Measurements from ENCODE around the gene GPR42.

The GPR42 gene

DNA sequence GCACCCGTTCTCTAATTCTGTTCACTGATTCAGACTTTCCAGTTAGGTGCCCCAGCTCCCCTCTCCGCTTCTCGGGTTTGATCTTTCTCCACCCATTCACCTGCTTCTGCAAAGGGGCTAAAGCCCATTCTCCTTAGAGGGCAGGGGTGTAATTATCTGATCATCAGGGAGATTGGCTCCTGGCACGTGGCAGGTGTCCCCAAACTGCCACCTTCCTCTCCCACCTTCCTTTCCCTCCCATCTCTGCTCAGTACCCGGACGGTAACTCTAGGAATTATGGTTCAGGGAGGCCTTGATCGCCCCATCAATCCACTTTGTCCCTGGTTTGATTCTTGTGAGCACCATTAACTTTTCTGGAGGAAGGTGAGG is 23.0 kb upstream of the GPR42 start:
- TF ChIP-seq, protein P1, sequence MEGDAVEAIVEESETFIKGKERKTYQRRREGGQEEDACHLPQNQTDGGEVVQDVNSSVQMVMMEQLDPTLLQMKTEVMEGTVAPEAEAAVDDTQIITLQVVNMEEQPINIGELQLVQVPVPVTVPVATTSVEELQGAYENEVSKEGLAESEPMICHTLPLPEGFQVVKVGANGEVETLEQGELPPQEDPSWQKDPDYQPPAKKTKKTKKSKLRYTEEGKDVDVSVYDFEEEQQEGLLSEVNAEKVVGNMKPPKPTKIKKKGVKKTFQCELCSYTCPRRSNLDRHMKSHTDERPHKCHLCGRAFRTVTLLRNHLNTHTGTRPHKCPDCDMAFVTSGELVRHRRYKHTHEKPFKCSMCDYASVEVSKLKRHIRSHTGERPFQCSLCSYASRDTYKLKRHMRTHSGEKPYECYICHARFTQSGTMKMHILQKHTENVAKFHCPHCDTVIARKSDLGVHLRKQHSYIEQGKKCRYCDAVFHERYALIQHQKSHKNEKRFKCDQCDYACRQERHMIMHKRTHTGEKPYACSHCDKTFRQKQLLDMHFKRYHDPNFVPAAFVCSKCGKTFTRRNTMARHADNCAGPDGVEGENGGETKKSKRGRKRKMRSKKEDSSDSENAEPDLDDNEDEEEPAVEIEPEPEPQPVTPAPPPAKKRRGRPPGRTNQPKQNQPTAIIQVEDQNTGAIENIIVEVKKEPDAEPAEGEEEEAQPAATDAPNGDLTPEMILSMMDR (conservative IDR thresholded peaks at IDR 0.05), result no peak
- no peak overlapping the region for H3K27ac ChIP-seq

DNA sequence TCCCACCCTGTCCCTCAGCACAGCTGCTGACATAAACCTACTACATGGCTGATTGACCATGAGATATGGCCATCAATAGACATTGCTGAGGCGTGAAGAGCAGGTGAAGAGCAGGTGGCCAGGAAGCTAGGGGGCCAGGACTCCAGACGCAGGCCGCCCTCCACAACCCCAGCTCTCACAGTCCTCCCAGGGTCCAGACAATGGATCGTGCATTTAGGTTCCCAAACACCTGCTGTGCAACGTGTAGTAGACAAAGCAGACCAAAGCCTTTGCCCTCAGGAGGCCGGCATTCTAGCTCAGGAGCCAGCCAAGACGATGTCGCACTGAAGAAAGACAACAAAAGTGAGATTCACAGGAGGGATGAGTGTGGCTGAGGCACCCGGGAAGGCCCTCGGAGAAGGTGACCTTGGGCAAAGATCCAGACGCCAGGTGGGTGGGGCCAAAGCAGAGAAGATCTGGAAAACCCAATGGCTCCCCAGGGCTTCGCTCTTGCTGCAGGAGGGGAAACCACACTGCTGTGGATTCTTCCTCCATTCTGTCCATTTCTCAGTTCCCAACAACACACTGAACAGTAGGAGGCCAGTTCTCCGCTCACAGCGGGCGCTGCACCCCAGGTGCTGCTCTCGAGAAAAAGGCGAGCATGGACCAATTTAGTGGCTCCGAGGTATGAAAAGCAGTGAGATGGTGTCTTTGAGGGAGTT is 21.8 kb upstream of the GPR42 start:
- TF ChIP-seq, protein P1 (conservative IDR thresholded peaks at IDR 0.05), result no peak
- no peak overlapping the region for H3K27ac ChIP-seq

DNA sequence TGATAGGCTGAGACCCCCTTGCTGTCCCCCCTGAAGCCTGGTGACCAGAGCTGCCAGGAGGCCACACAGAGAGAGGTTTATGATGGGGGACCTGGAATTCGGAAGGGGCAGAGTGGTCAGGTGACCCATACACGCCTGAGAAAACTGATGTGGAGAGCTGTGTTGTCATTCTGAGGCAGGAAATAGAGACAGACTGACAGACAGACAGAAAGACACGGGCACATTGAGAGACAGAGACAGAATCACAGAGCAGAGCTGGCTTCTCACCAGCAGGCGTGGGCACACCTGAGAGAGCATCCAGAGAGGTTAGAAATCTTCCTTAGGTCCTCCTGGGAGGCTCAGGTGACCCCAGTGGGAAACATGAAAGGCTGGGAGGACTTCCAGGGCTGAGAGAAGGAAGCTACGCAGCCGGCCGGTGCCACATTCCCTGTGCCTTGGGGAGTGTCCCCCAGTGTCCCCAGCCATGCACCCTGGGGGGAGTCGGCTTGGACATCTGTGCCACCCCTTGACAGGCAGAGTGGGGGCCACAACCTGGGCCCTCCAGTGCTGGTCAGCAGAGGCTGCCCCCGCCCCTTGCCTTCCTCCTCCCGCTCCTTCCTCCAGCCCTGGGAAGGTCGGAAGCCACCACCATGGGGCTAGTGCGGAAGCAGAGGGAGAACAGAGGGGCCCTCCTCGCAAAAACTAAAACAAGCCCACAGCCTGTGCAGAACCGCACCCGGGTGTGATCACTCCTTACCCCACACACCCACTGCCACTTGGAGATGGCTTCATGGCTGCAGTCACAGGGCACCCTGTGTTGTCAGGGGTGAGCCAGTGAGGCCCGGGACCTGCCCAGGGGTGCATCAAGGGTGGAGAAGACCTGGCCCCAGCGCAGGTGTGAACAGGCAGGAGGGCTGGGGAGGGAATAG is 21.0 kb upstream of the GPR42 start:
- no peak overlapping the region for H3K27ac ChIP-seq
- TF ChIP-seq, protein P1 (conservative IDR thresholded peaks at IDR 0.05), result no peak

DNA sequence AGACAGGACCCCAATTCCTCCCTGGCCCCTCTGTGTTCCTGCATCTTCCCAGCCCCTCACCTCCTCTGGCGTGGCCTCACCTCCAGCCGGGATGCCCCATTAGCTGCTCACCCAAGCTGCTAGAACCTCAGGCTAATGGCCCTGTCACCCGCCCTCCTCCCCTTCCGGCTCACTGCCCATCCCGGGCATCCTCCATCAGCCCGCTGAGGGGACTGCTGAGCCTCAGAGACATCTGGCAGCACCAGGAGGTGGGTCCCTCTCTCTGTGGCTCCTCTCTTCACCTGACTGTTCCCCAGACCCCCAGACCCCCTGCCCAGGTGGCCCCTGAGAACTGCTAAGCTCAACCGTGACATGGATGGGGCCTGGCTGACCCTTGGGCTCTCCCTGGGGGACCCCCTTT is 20.3 kb upstream of the GPR42 start:
- no peak overlapping the region for H3K27ac ChIP-seq
- TF ChIP-seq, protein P1 (conservative IDR thresholded peaks at IDR 0.05), result no peak

DNA sequence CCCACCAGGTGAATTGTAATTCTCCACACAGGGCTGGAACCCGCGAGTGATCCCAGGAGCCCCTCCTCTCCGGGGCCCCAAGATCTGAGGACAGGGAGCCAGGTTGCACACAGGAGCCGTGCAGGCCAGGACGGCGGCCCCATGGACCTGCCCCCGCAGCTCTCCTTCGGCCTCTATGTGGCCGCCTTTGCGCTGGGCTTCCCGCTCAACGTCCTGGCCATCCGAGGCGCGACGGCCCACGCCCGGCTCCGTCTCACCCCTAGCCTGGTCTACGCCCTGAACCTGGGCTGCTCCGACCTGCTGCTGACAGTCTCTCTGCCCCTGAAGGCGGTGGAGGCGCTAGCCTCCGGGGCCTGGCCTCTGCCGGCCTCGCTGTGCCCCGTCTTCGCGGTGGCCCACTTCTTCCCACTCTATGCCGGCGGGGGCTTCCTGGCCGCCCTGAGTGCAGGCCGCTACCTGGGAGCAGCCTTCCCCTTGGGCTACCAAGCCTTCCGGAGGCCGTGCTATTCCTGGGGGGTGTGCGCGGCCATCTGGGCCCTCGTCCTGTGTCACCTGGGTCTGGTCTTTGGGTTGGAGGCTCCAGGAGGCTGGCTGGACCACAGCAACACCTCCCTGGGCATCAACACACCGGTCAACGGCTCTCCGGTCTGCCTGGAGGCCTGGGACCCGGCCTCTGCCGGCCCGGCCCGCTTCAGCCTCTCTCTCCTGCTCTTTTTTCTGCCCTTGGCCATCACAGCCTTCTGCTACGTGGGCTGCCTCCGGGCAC is 19.3 kb upstream of the GPR42 start:
- no peak overlapping the region for H3K27ac ChIP-seq
- TF ChIP-seq, protein P1 (conservative IDR thresholded peaks at IDR 0.05), result no peak

DNA sequence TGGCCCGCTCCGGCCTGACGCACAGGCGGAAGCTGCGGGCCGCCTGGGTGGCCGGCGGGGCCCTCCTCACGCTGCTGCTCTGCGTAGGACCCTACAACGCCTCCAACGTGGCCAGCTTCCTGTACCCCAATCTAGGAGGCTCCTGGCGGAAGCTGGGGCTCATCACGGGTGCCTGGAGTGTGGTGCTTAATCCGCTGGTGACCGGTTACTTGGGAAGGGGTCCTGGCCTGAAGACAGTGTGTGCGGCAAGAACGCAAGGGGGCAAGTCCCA is 18.8 kb upstream of the GPR42 start:
- TF ChIP-seq, protein P1 (conservative IDR thresholded peaks at IDR 0.05), result no peak
- no peak overlapping the region for H3K27ac ChIP-seq
